HG02973 (cell line): Measurements from ENCODE around the gene SYNJ1.
"Not testable (repeated sequence)": the region's sequence is repeated elsewhere in the genome, so short reads cannot be mapped to it uniquely, and the experiment has no call there.

ENCODE experiments used
- ATAC-seq: cut with Tn5 transposase; IDR thresholded peaks from one replicate; pipeline ENCODE4 v1.9.1; 2021; ENCODE audit warnings: moderate library complexity; ENCODE audit not compliant: unreplicated experiment

The SYNJ1 gene

GRCh38 chr21:32626621-32627196, 101.1 kb downstream of the SYNJ1 start:
- no peak for ATAC-seq

GRCh38 chr21:32618218-32618617, 109.6 kb downstream of the SYNJ1 start:
- ATAC-seq = not testable (repeated sequence)

GRCh38 chr21:32613436-32614043, 114.3 kb downstream of the SYNJ1 start:
- no peak for ATAC-seq

GRCh38 chr21:32612999-32613337, 114.8 kb downstream of the SYNJ1 start:
- no peak for ATAC-seq

GRCh38 chr21:32612075-32612998, 115.5 kb downstream of the SYNJ1 start, which contains the start of gene CFAP298:
Gene CFAP298, minus strand, starts transcription at chr21:32612377. Its CDS starts 134 bp downstream, at chr21:32612243.
- peak; percentile 93 for ATAC-seq

GRCh38 chr21:32611471-32611997, 116.3 kb downstream of the SYNJ1 start:
- ATAC-seq = no peak

- ATAC-seq = not testable (repeated sequence)
Observed at GRCh38 chr21:32610940-32611339, 116.9 kb downstream of the SYNJ1 start.

- no peak for ATAC-seq
Observed at GRCh38 chr21:32608851-32609250, 119.0 kb downstream of the SYNJ1 start.

GRCh38 chr21:32605469-32605868, 122.3 kb downstream of the SYNJ1 start:
- ATAC-seq = no peak

- no peak for ATAC-seq
Observed at GRCh38 chr21:32604464-32604863, 123.3 kb downstream of the SYNJ1 start.

GRCh38 chr21:32603131-32603530, 124.7 kb downstream of the SYNJ1 start:
- ATAC-seq = no peak

GRCh38 chr21:32602099-32602498, 125.7 kb downstream of the SYNJ1 start:
- ATAC-seq = no peak

GRCh38 chr21:32599526-32599925, 128.3 kb downstream of the SYNJ1 start:
- no peak for ATAC-seq

GRCh38 chr21:32599091-32599490, 128.7 kb downstream of the SYNJ1 start:
- ATAC-seq = no peak

GRCh38 chr21:32597205-32597604, 130.6 kb downstream of the SYNJ1 start:
- ATAC-seq = no peak

GRCh38 chr21:32595431-32595830, 132.4 kb downstream of the SYNJ1 start:
- ATAC-seq = no peak

GRCh38 chr21:32593690-32594089, 134.1 kb downstream of the SYNJ1 start:
- ATAC-seq = no peak

- ATAC-seq = no peak
Observed at GRCh38 chr21:32592929-32593502, 134.8 kb downstream of the SYNJ1 start.

- no peak for ATAC-seq
Observed at GRCh38 chr21:32590130-32590529, 137.7 kb downstream of the SYNJ1 start.

- no peak for ATAC-seq
Observed at GRCh38 chr21:32587651-32588050, 140.2 kb downstream of the SYNJ1 start.

- no peak for ATAC-seq
Observed at GRCh38 chr21:32587120-32587519, 140.7 kb downstream of the SYNJ1 start.
